HG02610 (cell line): ENCODE results near the gene MTA2.
"Not testable (repeated sequence)": the region's sequence is repeated elsewhere in the genome, so short reads cannot be mapped to it uniquely, and the experiment has no call there.

ENCODE experiments used
- ATAC-seq: cut with Tn5 transposase; IDR thresholded peaks from one replicate; pipeline ENCODE4 v1.9.1; 2021; ENCODE audit warnings: mild to moderate bottlenecking, moderate library complexity; ENCODE audit not compliant: unreplicated experiment

MTA2 gene

DNA sequence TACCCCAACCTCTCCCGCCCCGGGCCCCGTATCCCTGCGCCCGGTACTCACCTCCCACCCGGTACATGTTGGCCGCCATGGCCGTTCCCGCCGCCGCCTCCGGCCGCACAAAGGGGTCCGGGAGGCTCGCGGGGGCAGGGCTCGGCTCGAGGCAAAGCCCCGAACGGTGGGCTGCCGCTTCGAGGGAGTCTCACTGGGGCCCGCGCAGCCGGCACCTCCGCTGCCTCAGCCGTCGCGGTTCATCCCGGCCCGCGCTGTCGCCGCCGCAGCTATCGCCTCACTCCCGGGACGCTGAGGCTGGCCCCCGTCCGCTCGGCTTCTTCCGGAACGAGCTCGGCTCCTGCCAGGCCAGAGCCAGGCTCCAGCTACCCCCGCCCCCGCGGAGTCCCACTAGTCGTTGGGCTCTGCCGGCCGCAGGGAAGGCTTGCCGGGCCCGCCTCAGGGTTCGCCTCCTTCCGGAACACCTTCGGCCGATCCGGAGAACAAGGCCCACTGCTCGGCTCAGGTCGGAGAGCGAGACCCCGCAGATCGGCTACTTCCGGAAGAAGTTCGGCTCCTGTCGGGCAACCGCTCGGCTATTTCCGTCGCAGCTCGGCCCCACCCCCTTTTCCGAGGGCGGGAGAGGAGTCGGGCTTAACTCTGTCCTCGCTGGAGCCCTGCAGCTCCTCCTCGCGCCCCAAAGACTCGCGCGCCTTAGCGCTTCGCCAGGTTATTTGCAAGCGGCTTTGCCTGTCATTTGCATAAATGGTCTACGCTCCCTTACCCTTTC lies at the start of gene MTA2:
Gene MTA2, minus strand, starts transcription at position 494 of the 769 bp plus-strand sequence. Its CDS starts 415 bp downstream, at position 79.
- ATAC-seq, result peak; percentile 67

DNA sequence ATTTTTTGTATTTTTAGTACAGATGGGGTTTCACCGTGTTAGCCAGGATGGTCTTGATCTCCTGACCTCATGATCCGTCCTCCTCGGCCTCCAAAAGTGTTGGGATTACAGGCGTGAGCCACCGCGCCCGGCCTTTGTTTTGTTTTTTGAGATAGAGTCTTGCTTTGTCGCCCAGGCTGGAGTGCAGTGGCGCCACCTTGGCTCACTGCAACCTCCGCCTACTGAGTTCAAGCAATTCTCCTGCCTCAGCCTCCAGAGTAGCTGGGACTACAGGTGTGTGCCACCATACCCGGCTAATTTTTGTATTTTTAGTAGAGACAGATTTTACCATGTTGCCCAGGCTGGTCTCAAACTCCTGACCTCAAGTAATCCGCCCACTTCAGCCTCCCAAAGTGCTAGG lies 48.6 kb upstream of the MTA2 start:
- not testable (repeated sequence) for ATAC-seq

GRCh38 chr11:62649486-62649885 lies 47.8 kb upstream of the MTA2 start:
- no peak for ATAC-seq

DNA sequence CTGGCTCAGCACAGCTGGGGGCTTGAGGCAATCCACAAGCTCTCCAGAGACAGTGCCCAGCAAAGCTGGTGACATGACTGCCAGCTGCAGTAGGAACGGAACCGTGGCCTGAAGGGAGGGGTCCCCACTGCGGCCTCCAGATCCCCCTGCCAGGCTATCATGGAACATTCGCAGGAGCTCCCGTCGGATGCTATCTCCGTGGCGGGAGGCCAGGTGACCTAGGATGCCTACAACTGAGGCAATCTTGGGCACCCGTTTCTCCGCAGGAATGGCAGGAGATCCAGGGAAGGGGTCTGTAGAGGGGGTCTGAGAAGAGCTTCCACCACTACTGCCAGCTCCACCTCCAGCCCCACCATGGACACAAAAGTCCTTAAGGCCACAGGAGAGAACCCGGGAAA lies 47.3 kb upstream of the MTA2 start:
- no peak for ATAC-seq

- ATAC-seq, result no peak
Measured at GRCh38 chr11:62648185-62648966, 46.7 kb upstream of the MTA2 start.

DNA sequence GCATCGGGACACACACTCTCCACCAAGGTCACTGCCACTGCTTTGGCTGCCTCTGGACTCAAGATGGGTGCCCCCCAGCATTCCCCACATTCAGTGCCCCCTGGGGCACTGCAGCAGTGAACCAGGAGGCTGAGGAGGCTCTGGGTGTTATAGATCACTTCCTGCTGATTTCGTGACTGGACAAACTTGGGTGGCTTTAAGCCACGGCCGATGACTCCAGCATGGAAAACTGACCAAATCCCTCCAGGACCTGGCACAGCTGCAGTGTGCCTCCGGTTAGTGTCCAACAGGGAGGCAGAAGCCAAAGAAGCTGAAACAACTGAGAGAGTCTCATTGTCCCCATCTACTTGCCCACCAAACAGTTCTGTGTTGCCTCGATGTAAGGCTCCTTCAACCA lies 45.9 kb upstream of the MTA2 start:
- ATAC-seq, result no peak

DNA sequence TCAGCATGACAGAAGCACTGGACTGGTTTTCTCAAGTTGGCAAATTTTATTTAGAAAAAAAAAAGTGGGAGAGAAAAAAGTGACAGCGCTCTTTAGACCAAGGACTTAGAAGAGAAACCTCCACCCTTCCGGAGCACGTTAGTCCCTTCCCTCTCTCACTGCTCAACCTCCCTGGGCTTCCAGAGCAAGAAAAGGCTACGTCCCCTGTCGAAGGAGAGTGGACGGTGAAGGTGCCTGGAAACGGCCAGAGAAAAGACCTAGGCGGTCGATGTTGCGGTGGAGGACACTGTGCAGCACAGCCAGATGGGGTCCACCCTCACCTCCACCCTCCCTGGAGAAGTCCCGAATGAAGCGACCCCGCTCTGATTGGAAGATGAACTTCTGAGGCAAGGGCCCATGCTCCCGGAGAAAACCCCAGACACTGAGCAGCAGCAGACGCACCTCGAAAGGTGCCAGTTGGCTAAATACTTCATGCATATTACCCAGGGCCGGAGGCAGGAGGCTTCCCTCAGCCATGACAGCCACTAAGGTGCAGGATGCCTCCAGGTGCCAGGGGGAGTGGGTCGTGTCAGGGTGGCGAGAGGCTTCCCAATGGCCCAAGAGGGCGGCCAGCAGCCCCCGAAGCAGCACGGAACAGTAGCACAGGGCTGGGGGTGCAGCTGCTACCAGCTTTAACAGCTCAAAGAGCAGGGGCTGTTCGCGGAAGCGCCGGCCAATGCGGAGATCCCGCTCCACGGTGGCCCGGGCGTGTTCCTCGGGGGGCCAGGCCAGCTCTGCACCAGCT lies 45.4 kb upstream of the MTA2 start:
- no peak for ATAC-seq

GRCh38 chr11:62645946-62646824 lies 44.5 kb upstream of the MTA2 start, which contains the start of gene GANAB:
Gene GANAB (minus strand): TSS chr11:62646613. CDS start chr11:62646599, 14 bp downstream.
- peak; percentile 91 for ATAC-seq

GRCh38 chr11:62645671-62645945 lies 43.9 kb upstream of the MTA2 start:
- ATAC-seq, result no peak

GRCh38 chr11:62644220-62644619 lies 42.6 kb upstream of the MTA2 start:
- no peak for ATAC-seq

DNA sequence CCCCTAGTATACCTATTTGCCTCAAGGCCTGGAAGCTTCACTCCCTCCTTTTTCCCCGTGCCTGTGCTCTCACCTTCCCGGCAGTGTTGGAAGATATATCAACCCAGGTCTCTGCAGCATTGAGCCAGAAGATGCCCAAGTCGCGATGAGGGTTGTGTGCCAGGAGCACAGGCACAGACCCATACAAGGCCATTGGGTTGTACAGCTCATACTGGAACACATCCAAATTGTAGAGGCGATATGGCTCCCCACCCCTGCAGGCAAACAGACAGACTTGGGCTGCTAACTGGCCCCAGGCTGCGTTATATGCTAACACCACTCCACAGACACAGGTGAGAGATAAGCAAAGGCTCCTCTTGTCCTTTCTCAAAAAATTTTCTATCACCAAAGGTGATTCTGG lies 30.8 kb upstream of the MTA2 start:
- no peak for ATAC-seq

DNA sequence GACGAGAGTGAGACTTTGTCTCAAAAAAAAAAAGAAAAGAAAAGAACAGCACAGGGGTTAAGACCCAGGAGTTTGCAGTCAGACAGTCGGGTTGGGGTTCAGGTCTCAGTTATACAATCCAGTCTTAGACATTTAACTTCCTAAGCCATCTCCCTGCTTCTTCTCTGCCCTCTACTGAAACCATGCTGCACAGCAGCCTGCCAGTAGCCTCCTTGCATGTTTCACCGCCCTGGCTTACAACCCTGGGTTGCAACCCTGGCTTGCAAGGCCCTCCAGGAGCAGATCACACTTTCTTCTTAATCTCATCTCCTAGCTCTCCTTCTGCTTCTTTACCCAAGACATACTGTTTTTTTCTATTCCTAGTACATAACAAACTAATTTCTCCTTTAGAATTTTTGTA lies 26.0 kb upstream of the MTA2 start:
- no peak for ATAC-seq

- no peak for ATAC-seq
Measured at GRCh38 chr11:62622476-62623089, 20.9 kb upstream of the MTA2 start.

GRCh38 chr11:62621567-62622470 lies 20.2 kb upstream of the MTA2 start, which contains the start of gene B3GAT3:
Gene B3GAT3 (minus strand): TSS chr11:62621986. CDS start chr11:62621947, 39 bp downstream.
- peak; percentile 93 for ATAC-seq

DNA sequence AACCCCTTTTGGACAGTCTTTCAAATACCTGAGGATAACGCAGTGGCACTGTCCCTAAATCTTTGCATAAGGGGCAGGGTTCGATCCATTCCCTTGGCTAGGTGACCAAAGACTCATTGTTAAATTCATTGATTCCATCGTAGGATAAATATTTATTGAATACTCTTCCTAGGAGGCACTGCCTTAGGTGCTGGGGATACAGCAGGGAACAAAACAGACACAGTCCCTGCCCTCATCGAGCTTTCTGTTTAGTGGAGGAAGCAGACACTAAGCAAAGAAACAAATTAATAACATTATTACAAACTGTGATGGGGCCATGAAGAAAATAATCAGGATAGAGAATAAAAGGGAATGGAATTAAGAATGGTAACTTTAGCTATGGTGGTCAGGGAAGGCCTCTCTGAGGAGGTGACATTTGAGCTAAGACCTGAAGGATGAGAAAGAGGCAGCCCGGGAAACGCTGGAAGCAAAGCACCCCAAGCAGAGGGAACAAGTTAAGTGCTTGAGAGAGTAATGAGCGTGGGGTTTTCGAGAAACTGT lies 19.4 kb upstream of the MTA2 start:
- ATAC-seq, result no peak

DNA sequence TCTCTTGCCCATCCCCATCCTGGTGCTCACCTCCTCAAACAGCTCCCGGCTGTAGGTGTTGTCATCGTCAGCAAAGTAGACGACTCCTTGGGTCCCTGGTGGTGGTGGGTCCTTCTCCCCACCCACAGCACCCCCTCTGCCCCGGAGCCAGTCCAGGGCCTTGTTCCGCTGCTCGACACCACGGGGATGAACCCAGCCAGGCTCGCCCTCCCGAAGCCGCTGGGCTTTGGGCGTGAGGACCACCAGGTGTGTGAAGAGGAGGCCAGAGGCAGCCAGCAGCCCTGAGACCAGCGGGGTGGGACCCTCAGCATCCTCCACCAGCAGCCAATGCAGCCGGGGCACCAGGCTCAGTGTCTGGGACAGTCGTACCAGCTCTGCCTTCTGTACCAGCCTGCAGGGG lies 15.3 kb upstream of the MTA2 start:
- ATAC-seq, result not testable (repeated sequence)

DNA sequence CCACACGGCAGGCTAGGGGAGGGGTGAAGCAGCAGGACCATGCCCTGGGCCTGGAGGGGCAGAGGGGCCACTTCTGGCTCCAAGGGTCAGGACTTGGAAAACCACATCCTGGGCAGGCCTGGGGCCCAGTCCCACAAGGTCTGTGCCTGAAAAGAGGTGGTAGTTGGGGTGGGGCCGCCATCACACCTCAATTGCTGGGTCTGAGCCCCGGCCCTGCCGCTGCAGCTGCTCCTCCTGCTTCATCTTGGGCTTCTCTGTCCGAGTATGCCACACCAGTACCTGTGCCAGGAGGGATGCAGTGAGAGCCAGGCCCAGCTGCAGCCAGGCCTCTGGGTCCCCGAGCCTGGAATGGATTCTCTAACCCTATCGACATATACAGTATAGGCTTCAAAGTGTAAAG lies 13.9 kb upstream of the MTA2 start:
- no peak for ATAC-seq

DNA sequence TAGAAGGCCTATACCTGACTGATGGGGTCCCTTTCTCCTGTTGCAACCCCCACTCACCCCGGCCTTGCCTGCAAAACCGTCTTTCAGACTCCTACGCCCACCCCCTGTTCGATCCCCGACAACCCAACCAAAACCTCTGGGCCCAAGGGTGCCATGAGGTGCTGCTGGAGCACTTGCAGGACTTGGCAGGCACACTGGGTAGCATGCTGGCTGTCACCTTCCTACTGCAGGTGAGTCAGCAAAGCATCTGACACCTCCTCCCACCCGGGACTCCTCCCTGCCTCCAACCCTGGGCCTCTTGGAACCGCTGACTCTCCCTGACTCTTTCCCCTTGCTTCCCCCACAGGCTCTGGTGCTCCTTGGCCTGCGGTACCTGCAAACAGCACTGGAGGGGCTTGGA lies 12.6 kb upstream of the MTA2 start:
- ATAC-seq, result no peak

DNA sequence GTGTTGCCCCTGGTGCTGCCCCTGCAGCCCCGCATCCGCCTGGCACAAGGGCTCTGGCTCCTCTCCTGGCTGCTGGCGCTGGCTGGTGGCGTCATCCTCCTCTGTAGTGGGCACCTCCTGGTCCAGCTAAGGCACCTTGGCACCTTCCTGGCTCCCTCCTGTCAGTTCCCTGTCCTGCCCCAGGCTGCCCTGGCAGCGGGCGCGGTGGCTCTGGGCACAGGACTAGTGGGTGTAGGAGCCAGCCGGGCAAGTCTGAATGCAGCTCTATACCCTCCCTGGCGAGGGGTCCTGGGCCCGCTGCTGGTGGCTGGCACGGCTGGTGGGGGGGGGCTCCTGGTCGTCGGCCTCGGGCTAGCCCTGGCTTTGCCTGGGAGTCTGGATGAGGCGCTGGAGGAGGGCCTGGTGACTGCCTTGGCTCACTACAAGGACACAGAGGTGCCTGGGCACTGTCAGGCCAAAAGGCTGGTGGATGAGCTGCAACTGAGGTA lies 11.7 kb upstream of the MTA2 start:
- ATAC-seq, result no peak
